COLO668 (cell line): Measurements from ENCODE around the gene CSF3R.
A peak's percentile ranks its signal among the peaks of the same experiment; 100 is the strongest.

Source experiments
- DNase-seq: peaks from one replicate; lab custom pipeline; 2025; ENCODE audit not compliant: unreplicated experiment; lab: John Stamatoyannopoulos, UW

Gene CSF3R

DNA sequence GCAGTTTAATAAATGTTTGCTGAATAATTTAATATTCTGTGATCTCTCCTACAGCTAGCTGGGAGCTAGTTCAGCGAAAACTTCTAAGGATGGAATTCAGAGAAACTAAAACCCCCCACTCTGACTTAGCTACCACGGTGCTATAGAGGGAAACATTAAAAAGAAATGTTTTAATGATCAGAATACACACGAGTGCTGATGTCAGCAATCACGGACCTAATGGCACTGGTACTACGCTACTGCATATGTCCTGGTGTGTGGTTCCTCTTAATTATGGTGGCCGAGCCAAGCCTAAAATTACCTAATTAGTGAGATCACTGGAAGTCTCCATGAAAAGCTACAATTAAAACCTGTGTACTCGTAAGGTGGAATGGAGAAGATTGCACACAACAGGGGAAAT, 61.1 kb downstream of the CSF3R start:
- no peak for DNase-seq

DNA sequence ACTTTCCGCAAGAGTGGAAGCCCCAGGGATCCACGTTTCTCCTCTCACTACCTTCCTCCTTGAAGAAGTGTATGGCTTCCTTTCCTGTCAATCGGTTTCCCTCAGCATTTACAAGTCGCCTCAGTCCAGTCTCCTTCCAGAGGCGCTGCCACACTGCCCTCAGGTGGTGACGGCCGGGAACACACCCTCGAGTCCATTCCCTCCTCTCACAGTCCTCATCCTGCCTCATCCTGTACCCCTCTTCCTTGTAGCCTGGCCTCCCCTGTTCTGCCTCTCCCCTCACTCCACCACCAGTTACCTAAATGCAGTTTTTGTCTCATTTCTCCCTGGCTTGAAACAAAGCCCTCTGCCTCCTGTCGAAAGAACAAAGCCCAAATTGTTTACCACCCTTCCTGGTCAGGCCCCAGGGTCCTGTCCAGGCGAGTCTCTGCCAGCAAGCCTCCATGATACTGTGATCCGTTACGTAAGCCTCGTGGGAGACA, 61.8 kb downstream of the CSF3R start:
- DNase-seq: peak; percentile 88

DNA sequence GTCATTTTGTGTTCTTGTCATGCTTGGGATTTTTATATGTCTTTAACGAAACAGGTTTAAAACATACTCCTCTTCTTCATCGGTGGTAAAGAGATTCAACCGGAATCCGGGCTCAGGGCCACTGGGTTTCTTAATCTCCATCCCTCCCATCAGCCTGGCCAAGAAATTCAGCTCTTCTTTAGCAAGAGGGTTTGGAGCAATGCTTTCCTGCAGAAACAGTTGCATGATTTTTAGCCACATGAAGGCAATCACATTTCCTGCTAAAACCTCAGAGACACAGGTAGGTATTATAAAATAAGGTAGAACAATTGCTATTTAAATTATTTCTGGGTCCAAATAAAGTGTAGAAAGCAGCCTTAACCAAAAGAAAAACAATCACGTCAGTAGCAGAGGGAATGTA, 62.3 kb downstream of the CSF3R start:
- DNase-seq: no peak

DNA sequence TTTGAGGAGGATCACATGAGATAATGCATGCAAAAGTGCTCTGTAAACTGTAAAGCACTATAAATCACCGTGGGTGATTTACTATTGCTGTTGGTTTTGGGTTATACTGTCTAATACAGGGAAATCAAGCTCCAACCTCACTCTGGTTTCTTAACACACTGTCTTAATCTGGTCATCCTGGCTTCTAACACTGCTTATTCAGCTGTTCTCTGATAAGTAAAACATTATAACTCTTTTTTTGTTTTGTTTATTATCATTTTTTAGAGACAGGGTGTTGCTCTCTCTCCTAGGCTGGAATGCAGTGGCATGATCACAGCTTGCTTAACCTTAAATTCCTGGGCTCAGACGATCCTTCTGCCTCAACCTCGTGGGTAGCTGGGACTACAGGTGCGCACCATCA, 63.1 kb downstream of the CSF3R start:
- no peak for DNase-seq

DNA sequence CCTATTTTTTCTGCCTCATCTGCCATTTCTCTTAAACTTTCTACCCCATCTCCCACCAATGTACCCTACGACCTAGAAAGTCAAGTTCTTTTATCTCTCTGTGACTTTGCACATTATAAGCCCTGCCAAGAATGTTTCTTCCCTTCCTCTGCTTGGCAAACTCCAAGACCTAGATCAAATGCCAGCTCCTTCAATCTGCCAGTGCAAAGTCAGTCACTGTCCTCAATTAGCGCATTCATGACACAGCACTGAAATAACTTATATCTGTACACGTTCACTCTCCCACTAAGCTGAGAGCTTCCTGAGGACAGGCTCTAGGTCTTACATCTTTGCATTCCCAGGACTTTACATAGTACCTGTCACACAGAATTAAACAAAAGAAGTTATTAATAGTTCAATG, 63.6 kb downstream of the CSF3R start:
- no peak for DNase-seq

DNA sequence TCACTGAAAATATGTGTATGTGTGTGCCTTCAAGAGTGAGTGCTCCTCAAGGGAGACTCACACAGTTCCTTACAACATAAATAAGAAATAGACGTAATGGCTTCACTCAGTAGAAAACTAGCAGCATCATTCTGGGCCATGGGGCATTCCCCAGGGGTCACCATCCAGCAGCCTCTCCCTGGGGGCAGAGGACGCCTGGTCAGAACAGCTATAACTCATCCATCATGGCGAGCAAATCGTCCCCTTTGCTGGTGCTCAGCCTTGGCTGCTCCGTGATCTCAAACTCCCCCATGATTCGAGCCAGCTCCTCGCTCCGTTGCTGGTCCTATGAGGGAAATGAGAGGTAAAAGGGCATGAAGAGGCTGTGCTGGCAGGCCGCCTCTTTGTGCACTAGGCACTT, 64.8 kb downstream of the CSF3R start:
- no peak for DNase-seq
